HTR-8/SVneo (cell line): ENCODE measurements around the gene SH3RF3.
A peak's percentile ranks its signal among the peaks of the same experiment; 100 is the strongest.

Experiments used
- DNase-seq: peaks from one replicate; pipeline ENCODE4 v3.0.0; 2011; ENCODE audit warnings: low spot score, mixed read lengths; ENCODE audit not compliant: insufficient read length
- FAIRE-seq: peaks from 2 replicates; lab custom pipeline; 2011; peaks lifted over from hg19 to GRCh38; lab: Jason Lieb, UNC

Gene SH3RF3

DNA sequence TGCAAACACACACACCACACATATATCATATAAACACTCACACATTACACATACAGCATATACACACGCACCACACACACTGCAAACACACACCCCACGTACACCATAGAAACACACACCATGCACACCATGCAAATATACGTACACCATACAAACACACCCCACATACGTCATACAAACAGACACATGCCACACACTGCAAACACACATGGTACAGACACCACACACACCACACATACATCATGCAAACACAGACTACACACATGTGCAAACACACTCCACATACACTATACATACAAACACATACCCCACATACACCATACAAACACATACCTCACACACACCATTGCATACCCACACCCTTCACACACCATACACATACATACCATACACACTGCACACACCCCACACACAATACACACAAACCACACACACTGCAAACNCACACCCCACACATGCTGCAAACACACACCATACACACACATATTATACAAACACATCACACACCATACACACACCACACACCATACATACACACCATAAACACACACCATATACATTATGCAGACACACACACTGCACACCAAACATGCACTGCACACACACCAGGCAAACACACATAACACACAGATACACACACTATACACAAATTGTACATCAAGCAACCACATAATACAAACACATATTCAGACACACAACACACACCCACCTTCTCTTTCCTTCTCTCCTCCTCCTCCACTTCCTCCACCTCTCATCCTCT lies 364.4 kb downstream of the SH3RF3 start:
- no peak for DNase-seq
- FAIRE-seq: no peak

DNA sequence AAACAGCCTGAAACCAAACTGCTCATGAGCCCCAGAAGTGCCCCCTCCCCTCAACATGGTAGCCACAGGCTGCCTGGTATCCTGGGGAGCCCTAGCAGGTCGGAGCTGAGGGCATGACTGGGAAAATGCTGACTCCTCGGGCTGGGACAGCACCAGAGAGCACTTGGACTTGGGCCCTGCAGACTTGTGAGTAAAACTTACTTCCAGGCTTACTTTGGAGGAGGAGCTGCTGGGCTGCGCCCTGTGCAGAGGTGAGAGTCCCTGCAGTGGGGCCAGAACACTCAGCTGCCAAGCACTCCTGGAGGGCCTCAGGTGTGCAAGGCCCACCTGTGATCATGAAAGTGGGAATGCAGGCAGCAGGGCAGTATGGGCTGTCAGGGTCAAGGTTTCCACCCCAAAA lies 365.3 kb downstream of the SH3RF3 start:
- DNase-seq (no peak), FAIRE-seq (no peak)

- DNase-seq (peak; percentile 84), FAIRE-seq (peak; percentile 92)
Measured at GRCh38 chr2:109497463-109497862, 368.5 kb downstream of the SH3RF3 start.

GRCh38 chr2:109497911-109498870 lies 369.2 kb downstream of the SH3RF3 start:
- FAIRE-seq (no peak), DNase-seq (no peak)

DNA sequence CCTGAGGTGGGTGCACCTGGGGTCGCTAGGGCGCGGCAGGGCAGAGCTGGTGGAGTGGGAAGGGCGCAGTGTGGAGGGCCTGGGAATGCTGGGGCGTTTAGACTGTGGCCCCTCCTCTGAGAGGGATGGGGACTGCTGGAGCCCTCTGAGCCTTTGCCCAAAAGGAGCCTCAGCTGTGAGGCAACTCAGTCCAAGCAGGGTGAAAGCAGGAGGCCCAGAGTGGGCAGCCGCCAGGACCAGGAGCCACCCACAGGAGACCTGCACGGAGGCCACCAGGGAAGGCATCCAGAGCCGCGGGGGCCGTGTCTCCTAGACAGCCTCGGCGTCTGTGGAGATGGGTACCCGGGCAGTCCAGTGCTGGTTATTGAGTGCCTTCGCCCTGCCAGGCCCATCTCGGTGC lies 369.9 kb downstream of the SH3RF3 start:
- DNase-seq: no peak
- no peak for FAIRE-seq

DNA sequence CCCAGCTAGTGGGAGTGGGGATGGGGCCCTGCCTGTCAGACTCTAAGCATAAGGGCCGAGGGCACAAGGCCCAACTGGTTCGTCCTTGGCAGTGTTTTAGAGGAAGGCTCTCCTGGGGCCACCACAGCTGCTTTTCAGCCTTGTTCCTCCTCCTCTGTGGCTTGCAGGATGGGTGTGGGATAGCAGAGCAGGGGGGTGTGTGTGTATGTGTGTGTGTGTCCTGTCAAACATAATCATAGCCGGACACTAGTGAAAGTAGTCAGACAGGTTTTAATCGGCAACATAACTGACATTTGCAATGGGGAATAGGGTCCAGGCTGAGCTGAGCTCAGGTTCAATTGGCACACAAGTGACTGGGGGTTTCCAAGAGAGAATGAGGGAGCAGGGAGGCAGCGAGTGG lies 370.6 kb downstream of the SH3RF3 start:
- no peak for FAIRE-seq
- DNase-seq: no peak

GRCh38 chr2:109500910-109501309 lies 371.9 kb downstream of the SH3RF3 start:
- no peak for DNase-seq
- no peak for FAIRE-seq

DNA sequence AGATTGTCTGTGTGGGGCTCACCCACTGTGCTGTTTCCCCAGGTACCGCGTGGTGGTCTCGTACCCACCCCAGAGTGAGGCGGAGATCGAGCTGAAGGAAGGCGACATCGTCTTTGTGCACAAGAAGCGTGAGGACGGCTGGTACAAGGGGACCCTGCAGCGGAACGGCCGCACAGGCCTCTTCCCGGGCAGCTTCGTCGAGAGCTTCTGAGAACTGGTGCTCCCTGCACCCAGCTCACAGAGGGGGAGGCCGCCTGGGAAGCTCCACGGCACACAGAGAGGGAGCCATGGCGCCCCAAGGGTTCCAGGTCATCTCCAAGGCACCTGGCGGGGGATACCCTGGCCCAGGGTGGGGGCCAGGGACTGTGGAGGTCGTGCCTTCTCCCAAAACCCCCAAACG lies 372.5 kb downstream of the SH3RF3 start:
- DNase-seq: no peak
- no peak for FAIRE-seq

DNA sequence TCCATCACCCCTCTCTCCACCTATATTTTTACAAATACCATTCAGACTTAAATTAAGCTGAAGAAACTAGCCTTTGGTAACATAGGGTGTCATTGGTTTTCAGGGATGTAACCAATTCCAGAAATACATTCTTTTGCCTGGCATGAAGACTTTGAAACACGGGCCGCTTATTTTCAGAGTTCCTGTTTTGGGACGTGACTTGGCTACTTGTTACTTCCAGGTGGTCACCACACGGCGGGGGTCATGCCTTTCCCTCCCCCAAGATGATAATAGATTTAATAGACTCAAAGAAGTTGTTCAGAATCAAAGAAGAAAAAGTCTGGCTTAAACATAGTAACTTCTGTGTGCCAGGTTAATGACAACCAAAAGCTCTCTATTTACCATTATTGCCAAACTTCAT lies 374.2 kb downstream of the SH3RF3 start:
- FAIRE-seq: no peak

GRCh38 chr2:109507217-109507616 lies 378.2 kb downstream of the SH3RF3 start:
- DNase-seq: no peak
- FAIRE-seq: no peak

More for the DNA sequence above, 374.2 kb downstream of the SH3RF3 start:
- no peak for DNase-seq

GRCh38 chr2:109507828-109508227 lies 378.8 kb downstream of the SH3RF3 start:
- DNase-seq (no peak), FAIRE-seq (no peak)

- no peak for FAIRE-seq
- DNase-seq: no peak
Measured at GRCh38 chr2:109508556-109508955, 379.6 kb downstream of the SH3RF3 start.

DNA sequence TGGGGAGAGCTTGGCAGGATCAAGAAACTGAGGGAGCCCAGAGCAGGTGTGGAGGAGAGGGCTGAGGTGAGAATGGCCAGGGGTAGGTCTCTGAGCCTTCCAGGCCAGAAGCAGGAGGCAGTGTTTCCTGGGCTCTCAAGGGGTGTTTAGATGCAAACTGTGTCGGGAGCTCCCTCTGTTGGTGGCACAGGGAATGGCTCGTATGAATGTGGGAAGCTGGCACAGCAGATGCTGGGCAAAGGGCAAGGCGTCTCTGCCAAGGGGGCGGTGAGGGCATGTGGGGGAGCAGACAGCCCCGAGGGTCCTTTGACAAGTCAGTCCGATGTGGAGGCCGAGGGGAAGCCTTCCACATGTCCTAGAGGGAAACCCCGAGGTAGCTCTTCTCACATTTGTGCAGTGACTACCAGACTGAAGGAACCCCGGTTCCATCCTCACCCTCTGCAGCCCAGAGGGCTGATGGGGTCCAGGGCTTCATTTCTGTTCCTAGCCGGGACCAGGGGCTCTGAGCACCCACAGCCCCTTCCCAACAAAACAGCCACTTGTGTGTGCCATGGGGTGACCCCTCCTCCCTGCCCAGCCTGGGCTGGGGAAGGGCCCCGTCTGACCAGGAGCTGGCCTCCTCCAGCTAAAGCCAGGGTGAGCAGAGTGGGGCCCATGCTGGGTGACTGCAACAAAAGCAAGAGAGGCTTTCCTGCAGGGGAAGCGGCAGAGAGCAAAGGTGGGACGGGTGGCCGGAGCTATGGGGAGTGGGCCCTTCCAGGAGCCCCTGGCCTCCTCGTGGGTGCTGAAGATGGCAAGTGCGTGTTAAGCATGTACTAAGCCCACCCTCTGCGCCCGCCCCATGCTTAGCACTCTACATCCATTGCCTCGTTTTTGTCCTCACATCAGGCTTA lies 381.4 kb downstream of the SH3RF3 start:
- DNase-seq (peak; percentile 89), FAIRE-seq (no peak)

DNA sequence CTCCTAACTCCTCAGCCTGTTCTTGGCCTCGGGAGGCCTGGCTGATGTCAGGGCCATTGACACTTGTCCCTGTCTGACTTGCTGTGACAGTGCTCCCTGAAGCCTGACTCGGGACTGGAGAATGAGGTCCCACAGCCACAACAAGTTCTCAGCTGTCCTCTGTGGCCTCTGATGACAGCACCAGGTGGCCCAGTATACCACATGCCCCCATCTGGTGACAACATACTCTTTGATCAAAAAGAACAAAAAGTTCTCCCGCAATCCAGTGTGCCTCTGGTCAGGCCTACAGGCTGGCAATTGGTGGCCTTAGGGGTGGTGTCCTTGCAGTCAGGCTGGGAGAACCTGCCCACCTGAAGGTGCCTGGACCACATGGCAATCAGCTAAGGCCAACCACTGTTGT lies 382.2 kb downstream of the SH3RF3 start:
- DNase-seq (no peak), FAIRE-seq (no peak)

DNA sequence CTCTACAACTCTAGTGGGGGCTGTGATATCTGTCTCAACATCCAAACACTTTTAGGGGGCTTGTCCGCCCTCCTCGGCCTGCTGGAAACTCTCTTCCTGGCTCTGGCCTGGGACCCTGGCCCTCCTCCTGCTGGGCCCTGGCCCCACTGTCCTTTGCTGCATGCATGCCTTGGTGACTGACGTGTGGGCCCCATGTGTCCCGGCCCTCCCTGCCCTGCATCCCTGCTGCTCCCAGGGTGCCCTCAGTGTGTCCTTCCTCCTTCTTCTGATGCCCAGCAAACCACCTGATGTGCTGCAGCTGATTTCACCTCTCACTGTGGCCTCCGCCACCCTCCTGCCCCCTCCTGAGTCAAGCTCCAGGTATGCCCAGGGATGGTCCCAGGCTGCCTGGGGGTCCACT lies 383.1 kb downstream of the SH3RF3 start:
- FAIRE-seq: no peak
- DNase-seq: no peak

GRCh38 chr2:109513230-109513629 lies 384.2 kb downstream of the SH3RF3 start:
- DNase-seq (no peak), FAIRE-seq (peak; percentile 99)

DNA sequence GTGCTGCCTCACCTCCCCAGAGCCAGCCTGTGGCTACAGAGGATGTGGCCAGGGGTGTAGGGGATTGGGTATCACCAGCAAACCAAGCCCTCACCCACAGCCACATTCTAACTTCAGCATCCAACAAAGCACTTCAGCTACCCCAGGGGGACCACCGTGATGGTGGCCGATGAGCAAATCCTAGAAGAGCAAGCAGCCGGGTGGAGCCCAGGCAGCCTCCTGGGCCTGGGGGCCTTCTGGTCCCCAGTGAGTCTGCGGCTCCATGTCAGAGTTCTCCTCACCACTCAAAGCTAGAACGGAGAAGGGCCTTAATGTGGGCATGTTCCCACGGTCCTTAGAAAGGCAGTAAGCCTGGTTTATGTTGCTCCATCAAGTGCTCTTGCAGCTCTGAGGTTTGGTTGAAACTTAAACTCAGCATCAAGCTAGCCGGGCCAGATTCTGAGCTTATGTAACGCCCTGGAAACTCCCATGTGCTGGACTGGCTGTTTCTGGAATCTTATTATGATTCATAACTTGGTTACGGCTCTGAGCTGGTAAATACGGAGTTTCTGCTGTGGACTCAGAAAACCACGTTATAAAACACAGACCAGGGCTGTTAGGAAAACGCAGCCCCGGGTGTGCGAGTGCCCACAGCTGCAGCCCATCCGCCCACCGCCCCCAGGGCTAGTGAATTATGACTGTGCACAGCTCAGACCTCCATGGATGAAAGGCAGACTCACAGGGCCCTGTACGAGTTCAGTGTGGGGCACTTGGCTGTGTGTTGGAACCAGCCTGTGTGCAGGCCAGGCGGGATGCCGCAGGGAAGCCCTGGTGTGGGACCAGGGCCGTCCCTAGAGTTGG lies 385.0 kb downstream of the SH3RF3 start:
- FAIRE-seq (no peak), DNase-seq (peak; percentile 57)

DNA sequence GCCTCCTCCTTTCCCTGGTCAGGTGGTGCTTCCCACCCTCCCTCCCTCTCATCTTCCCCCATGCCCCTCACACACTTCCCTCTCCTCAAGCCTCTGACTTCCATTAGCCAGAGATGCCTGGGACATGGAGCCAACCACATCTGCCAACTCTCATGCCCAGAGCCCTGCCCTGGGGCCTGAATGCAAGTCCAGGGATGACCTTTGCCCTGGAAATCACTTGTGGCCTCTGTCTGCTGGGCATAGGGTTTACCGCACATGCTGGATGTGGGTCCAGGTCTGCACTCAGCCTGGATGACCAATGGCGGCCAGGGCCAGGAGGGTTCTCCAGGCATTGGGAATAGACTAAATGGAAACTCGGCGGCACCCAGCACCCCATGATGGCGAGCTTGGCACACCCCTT lies 385.9 kb downstream of the SH3RF3 start:
- DNase-seq (no peak), FAIRE-seq (no peak)

- DNase-seq (peak; percentile 89), FAIRE-seq (peak; percentile 85)
Measured at GRCh38 chr2:109516445-109517117, 387.6 kb downstream of the SH3RF3 start.
